H1 (cell line): ENCODE data around the gene PRCD. TPM values are rescaled to one million over a fixed set of nuclear protein-coding genes. Genes with fewer than 3 reads are reported as not detected.

Experiments
- CTCF ChIA-PET: fragments of 300-600 bp; sonication (Branson Sonifier 250); formaldehyde crosslinking; loops from one replicate; lab custom pipeline; 2021; ENCODE audit not compliant: partially characterized antibody; lab: Charles Lee
- POLR2A ChIA-PET: fragments of 300-600 bp; sonication (Branson Sonifier 250); formaldehyde crosslinking; loops from one replicate; lab custom pipeline; 2021; ENCODE audit warnings: inconsistent platforms; ENCODE audit not compliant: partially characterized antibody; lab: Charles Lee
- DNase-seq, 2 experiments: peaks; one replicate each; pipeline versions ENCODE4 v3.0.0 to v3.0.0-alpha.2; 2010 to 2022; ENCODE audit warnings: low spot score in 2 of 2, low read depth in 1 of 2, mixed read lengths in 1 of 2
- FAIRE-seq: peaks from 2 replicates; lab custom pipeline; 2011; peaks lifted over from hg19 to GRCh38; lab: Jason Lieb, UNC
- H2AFZ ChIP-seq: 2 replicates; pipeline ENCODE4 v1.8.1; 2012; ENCODE audit warnings: low read length, inconsistent platforms
- H2AK5ac ChIP-seq: 2 replicates; pipeline ENCODE4 v1.6.1; 2013; ENCODE audit warnings: low read depth, low read length
- H2BK120ac ChIP-seq: replicated peaks from 2 replicates; pipeline ENCODE3; 2013; ENCODE audit warnings: low read depth, low read length, inconsistent platforms
- H2BK12ac ChIP-seq: 2 replicates; pipeline ENCODE4 v1.6.1; 2013; ENCODE audit warnings: low read depth, low read length
- H2BK15ac ChIP-seq: 2 replicates; pipeline ENCODE4 v1.6.1; 2013; ENCODE audit warnings: low read length
- H2BK20ac ChIP-seq: 2 replicates; pipeline ENCODE4 v1.6.1; 2013; ENCODE audit warnings: low read length
- H2BK5ac ChIP-seq: 2 replicates; pipeline ENCODE4 v1.6.1; 2013; ENCODE audit warnings: low read depth, low read length
- H3K14ac ChIP-seq: 2 replicates; pipeline ENCODE4 v1.6.1; 2013; ENCODE audit warnings: inconsistent platforms; ENCODE audit not compliant: insufficient read length
- H3K18ac ChIP-seq: 2 replicates; pipeline ENCODE4 v1.6.1; 2013; ENCODE audit warnings: low read length; ENCODE audit errors: extremely low read depth
- H3K23ac ChIP-seq: 2 replicates; pipeline ENCODE4 v1.6.1; 2013; ENCODE audit warnings: inconsistent platforms; ENCODE audit not compliant: insufficient read length
- H3K23me2 ChIP-seq: 2 replicates; pipeline ENCODE4 v1.6.1; 2013; ENCODE audit warnings: low read depth, low read length
- H3K27ac ChIP-seq: 2 replicates; pipeline ENCODE4 v1.6.1; 2011; ENCODE audit warnings: low read depth, low read length, inconsistent platforms
- H3K27me3 ChIP-seq, 4 experiments: replicated peaks in 1 of 4; 1 replicate in 1 of 4; 2 replicates in 3 of 4; pipeline versions ENCODE4 v1.6.1 to v1.8.1; 2011 to 2013; ENCODE audit warnings: low read length in 3 of 4, mild to moderate bottlenecking in 3 of 4, inconsistent platforms in 2 of 4, mixed read lengths in 2 of 4, moderate library complexity in 1 of 4; ENCODE audit not compliant: control insufficient read depth in 3 of 4, insufficient read depth in 3 of 4; ENCODE audit errors: extremely low read depth in 1 of 4
- H3K36me3 ChIP-seq, 4 experiments: 2 replicates each; pipeline versions ENCODE4 v1.6.1 to v1.8.1; 2011 to 2013; ENCODE audit warnings: mild to moderate bottlenecking in 4 of 4, low read length in 3 of 4, moderate library complexity in 2 of 4, control low read depth in 1 of 4, inconsistent platforms in 1 of 4; ENCODE audit not compliant: insufficient read depth in 4 of 4, control insufficient read depth in 2 of 4
- H3K4ac ChIP-seq: replicated peaks from 2 replicates; pipeline ENCODE3; 2013; ENCODE audit warnings: low read length, low read depth, mixed read lengths, inconsistent platforms; ENCODE audit not compliant: insufficient read length
- H3K4me1 ChIP-seq, 4 experiments: replicated peaks in 1 of 4; 1 replicate in 1 of 4; 2 replicates in 3 of 4; pipeline versions ENCODE4 v1.6.1 to v1.8.1; 2011 to 2013; ENCODE audit warnings: low read length in 3 of 4, inconsistent platforms in 2 of 4, mixed read lengths in 1 of 4; ENCODE audit not compliant: insufficient read depth in 4 of 4, control insufficient read depth in 3 of 4
- H3K4me2 ChIP-seq, 2 experiments: 2 replicates each; pipeline versions ENCODE4 v1.6.1 to v1.8.1; 2011 to 2013; ENCODE audit warnings: low read depth in 2 of 2, low read length in 2 of 2, control low read depth in 1 of 2, inconsistent platforms in 1 of 2, mild to moderate bottlenecking in 1 of 2; ENCODE audit not compliant: insufficient read depth in 1 of 2
- H3K4me3 ChIP-seq, 4 experiments: fragments of 200-600, 300-600 bp in 1 of 4; sonication (generic), shearing (Covaris generic), sonication (Bioruptor Twin) in 1 of 4; 2 replicates each; pipeline versions ENCODE4 v1.5.1 to v1.8.1; 2011 to 2016; ENCODE audit warnings: low read length in 4 of 4, low read depth in 3 of 4, control low read depth in 2 of 4, inconsistent platforms in 2 of 4, mild to moderate bottlenecking in 2 of 4, mixed read lengths in 1 of 4, moderate library complexity in 1 of 4; ENCODE audit not compliant: insufficient read depth in 2 of 4; ENCODE audit errors: extremely low read depth in 1 of 4
- H3K56ac ChIP-seq: replicated peaks from 2 replicates; pipeline ENCODE3; 2013; ENCODE audit warnings: low read depth, mild to moderate bottlenecking, mixed read lengths, low read length, inconsistent platforms; ENCODE audit not compliant: insufficient read length
- H3K79me1 ChIP-seq: 2 replicates; pipeline ENCODE4 v1.6.1; 2013; ENCODE audit warnings: low read depth, low read length, control low read depth
- H3K79me2 ChIP-seq, 2 experiments: 2 replicates each; pipeline versions ENCODE4 v1.6.1 to v1.8.1; 2012 to 2013; ENCODE audit warnings: low read length in 2 of 2, mild to moderate bottlenecking in 2 of 2, inconsistent platforms in 1 of 2; ENCODE audit not compliant: insufficient read depth in 2 of 2, control insufficient read depth in 1 of 2
- H3K9ac ChIP-seq, 4 experiments: replicated peaks in 1 of 4; 1 replicate in 1 of 4; 2 replicates in 3 of 4; pipeline versions ENCODE4 v1.6.1 to v1.8.1; 2011 to 2013; ENCODE audit warnings: low read depth in 3 of 4, low read length in 3 of 4, control low read depth in 2 of 4, mild to moderate bottlenecking in 2 of 4, moderate library complexity in 2 of 4, inconsistent platforms in 1 of 4; ENCODE audit errors: extremely low read depth in 1 of 4
- H3K9me3 ChIP-seq, 2 experiments: 2 replicates each; pipeline versions ENCODE4 v1.6.1 to v1.8.1; 2012 to 2013; ENCODE audit warnings: mild to moderate bottlenecking in 2 of 2, moderate library complexity in 2 of 2, control low read depth in 1 of 2, inconsistent platforms in 1 of 2, low read depth in 1 of 2, low read length in 1 of 2, mixed read lengths in 1 of 2; ENCODE audit not compliant: insufficient read depth in 2 of 2
- H4K20me1 ChIP-seq, 2 experiments: replicated peaks in 1 of 2; 2 replicates each; pipeline versions ENCODE3 to v1.8.1; 2011 to 2013; ENCODE audit warnings: inconsistent platforms in 2 of 2, low read length in 2 of 2, mild to moderate bottlenecking in 1 of 2; ENCODE audit not compliant: insufficient read depth in 2 of 2, control insufficient read depth in 1 of 2
- H4K5ac ChIP-seq: 2 replicates; pipeline ENCODE4 v1.6.1; 2013; ENCODE audit warnings: low read length, low read depth, mixed read lengths, inconsistent platforms; ENCODE audit not compliant: insufficient read length
- H4K8ac ChIP-seq: 2 replicates; pipeline ENCODE4 v1.8.0; 2013; ENCODE audit warnings: mild to moderate bottlenecking, moderate library complexity, low read length, inconsistent platforms; ENCODE audit not compliant: insufficient read depth; ENCODE audit errors: extremely low read depth
- H4K91ac ChIP-seq: replicated peaks from 2 replicates; pipeline ENCODE3; 2013; ENCODE audit warnings: low read length, mixed read lengths, inconsistent platforms; ENCODE audit not compliant: insufficient read length
- BRCA1 ChIP-seq: IDR thresholded peaks from 2 replicates; pipeline ENCODE4 v1.6.1; 2012; ENCODE audit warnings: low read depth, low read length, improper control_type of control experiment
- CHD1 ChIP-seq: IDR thresholded peaks from 2 replicates; pipeline ENCODE4 v1.6.1; 2012; ENCODE audit warnings: low read depth, low read length, improper control_type of control experiment
- CHD2 ChIP-seq: IDR thresholded peaks from 2 replicates; pipeline ENCODE4 v1.6.1; 2012; ENCODE audit warnings: low read length, improper control_type of control experiment
- EGR1 ChIP-seq: IDR thresholded peaks from 2 replicates; pipeline ENCODE4 v1.6.1; 2011; ENCODE audit warnings: low read depth, low read length, borderline replicate concordance
- GABPA ChIP-seq: IDR thresholded peaks from 2 replicates; pipeline ENCODE4 v1.6.1; 2011; ENCODE audit warnings: mild to moderate bottlenecking, low read length, moderate library complexity, borderline replicate concordance; ENCODE audit not compliant: insufficient read depth
- MAFK ChIP-seq: IDR thresholded peaks from 2 replicates; pipeline ENCODE4 v1.6.1; 2012; ENCODE audit warnings: low read depth, mild to moderate bottlenecking, improper control_type of control experiment, low read length
- NRF1 ChIP-seq: IDR thresholded peaks from 2 replicates; pipeline ENCODE4 v1.6.1; 2011; ENCODE audit warnings: mild to moderate bottlenecking, low read depth, low read length, improper control_type of control experiment
- SIX5 ChIP-seq: IDR thresholded peaks from 2 replicates; pipeline ENCODE4 v1.6.1; 2011; ENCODE audit warnings: mild to moderate bottlenecking, low read depth, low read length
- TAF1 ChIP-seq: IDR thresholded peaks from 2 replicates; pipeline ENCODE4 v1.6.1; 2011; ENCODE audit warnings: mild to moderate bottlenecking, low read depth, low read length
- TEAD4 ChIP-seq: IDR thresholded peaks from 2 replicates; pipeline ENCODE4 v1.6.1; 2012; ENCODE audit warnings: low read depth, low read length, inconsistent platforms, mixed read lengths
- WGBS, 2 experiments: shearing (Covaris generic) in 1 of 2; methylation state at CpG; one replicate each; pipeline versions ENCODE4 v1.1.6 to v1.1.7; 2013 to 2015; ENCODE audit warnings: low lambda C conversion rate in 2 of 2, mixed read lengths in 2 of 2, inconsistent platforms in 1 of 2, low coverage in 1 of 2, missing lambda C conversion rate in 1 of 2; ENCODE audit not compliant: insufficient replicate concordance in 2 of 2, insufficient coverage in 1 of 2, insufficient read length in 1 of 2; ENCODE audit errors: extremely low coverage in 1 of 2, missing lambda C conversion rate in 1 of 2; 5-methylcytosine and 5-hydroxymethylcytosine counted together
- polyA plus RNA-seq, 7 experiments: library from polyadenylated mRNA; depleted of rRNA in 3 of 7; stranded (reverse) in 5 of 7; unstranded in 2 of 7; fragments of >200 nt in 5 of 7; fragments of 200-250 nt in 2 of 7; gene quantifications; 1 replicate in 5 of 7; 2 replicates in 1 of 7; 4 replicates in 1 of 7; pipeline versions ENCODE4 v1.2.1 to v1.2.3, GENCODE V29; 2011 to 2013; ENCODE audit warnings: missing spikeins in 2 of 7, mixed read lengths in 2 of 7
- total RNA-seq: library from RNA; stranded (reverse); fragmentation: NEBNext Ultra II Directional; extraction: Animal tissue kit (Norgen Biotek cat#: 25700); gene quantifications from 2 replicates; pipeline ENCODE4 v1.2.1, GENCODE V29; 2021
- TF ChIP-seq, protein P1 (sequence below): IDR thresholded peaks from 2 replicates; pipeline ENCODE4 v1.6.1; 2012; ENCODE audit warnings: inconsistent platforms

The PRCD gene
- total and polyA plus RNA-seq, 2 of the 8 experiments (the other 6 are each of a cell fraction or from before 2014, with no cell fraction given): 0.77 to 2.1 TPM

GRCh38 chr17:76530095-76530723 lies 9.6 kb upstream of the PRCD start:
- H2BK20ac ChIP-seq: peak overlapping the region; percentile 61; the same call in 1 of the 2 replicates
- H3K56ac ChIP-seq: no peak overlapping the region
- H2BK12ac ChIP-seq: peak overlapping the region; percentile 80; the same call in 1 of the 2 replicates
- CTCF ChIA-PET: interaction anchor here (0.7 to 4.9 kb wide), 8 partner anchors 8 to 151 kb away, joined by 3 to 41 read pairs (median 12); partner anchors contain the start of gene PRCD
- H3K4ac ChIP-seq: peak overlapping the region; percentile 57
- 83% methylated on average over 19 of the region's 23 CpGs; no CpG with 5 or more reads in 1 of the 2 experiments for WGBS, 2 experiments
- H3K9me3 ChIP-seq: no peaks in the 10 kb centered on the region
- no peaks in the 10 kb centered on the region for H3K23me2 ChIP-seq
- no peak overlapping the region for H3K27ac ChIP-seq
- no peak overlapping the region for H2AK5ac ChIP-seq
- H2BK5ac ChIP-seq: no peak overlapping the region
- H2AFZ ChIP-seq: 0 out of 2 replicates have a peak overlapping the region, but pooled peaks have one; percentile 26
- H3K27me3 ChIP-seq: peaks cover 0 to 3% (median 0%) of the 10 kb centered on the region in 4 experiments; a peak in 2 of 7 replicates
- no peaks in the 10 kb centered on the region for H3K79me1 ChIP-seq
- H2BK15ac ChIP-seq: 0 out of 2 replicates have a peak overlapping the region, but pooled peaks have one; percentile 92
- FAIRE-seq (no peak), DNase-seq (no peak)
- POLR2A ChIA-PET: interaction anchor here (0.7 to 5.1 kb wide), 5 partner anchors 9 to 37 kb away, joined by 3 to 30 read pairs (median 3); partner anchors contain the start of gene PRCD
- peak overlapping the region; percentile 75; the same call in 1 of the 2 replicates for H3K18ac ChIP-seq
- no peak overlapping the region for H3K4me2 ChIP-seq
- H4K91ac ChIP-seq: peak overlapping the region; percentile 88
- no peak overlapping the region for H3K23ac ChIP-seq
- H3K36me3 ChIP-seq: no peaks in the 10 kb centered on the region
- peaks cover 0 to 27% (median 21%) of the 10 kb centered on the region in 4 experiments; a peak in 6 of 7 replicates for H3K4me1 ChIP-seq
- H4K8ac ChIP-seq: peak overlapping the region; percentile 62
- no peaks in the 10 kb centered on the region for H4K20me1 ChIP-seq
- no peaks in the 10 kb centered on the region for H3K79me2 ChIP-seq
- no peak overlapping the region for H3K14ac ChIP-seq
- peak overlapping the region; percentile 10 for H4K5ac ChIP-seq
- no peak overlapping the region for H2BK120ac ChIP-seq
- no peak overlapping the region for H3K4me3 ChIP-seq
- H3K9ac ChIP-seq: no peak overlapping the region
- no peak for TF ChIP-seq CHD1
- no peak for TF ChIP-seq NRF1
- no peak for TF ChIP-seq EGR1
- no peak for TF ChIP-seq TAF1
- TF ChIP-seq CHD2: no peak
- TF ChIP-seq GABPA: no peak
- TF ChIP-seq, protein P1, sequence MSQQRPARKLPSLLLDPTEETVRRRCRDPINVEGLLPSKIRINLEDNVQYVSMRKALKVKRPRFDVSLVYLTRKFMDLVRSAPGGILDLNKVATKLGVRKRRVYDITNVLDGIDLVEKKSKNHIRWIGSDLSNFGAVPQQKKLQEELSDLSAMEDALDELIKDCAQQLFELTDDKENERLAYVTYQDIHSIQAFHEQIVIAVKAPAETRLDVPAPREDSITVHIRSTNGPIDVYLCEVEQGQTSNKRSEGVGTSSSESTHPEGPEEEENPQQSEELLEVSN: no peak
- no peak for TF ChIP-seq TEAD4
- TF ChIP-seq MAFK: no peak
- no peak for TF ChIP-seq BRCA1
- TF ChIP-seq SIX5: no peak
